Neutrophil (primary cell): ENCODE measurements around the gene HOXA11.

ENCODE experiments used
- H3K27ac ChIP-seq: fragments of 200-600 bp; sonication (generic); 2 replicates; pipeline ENCODE4 v1.5.1; 2016; ENCODE audit warnings: mild to moderate bottlenecking, moderate library complexity
- H3K27me3 ChIP-seq: fragments of 200-600 bp; sonication (generic); 2 replicates; pipeline ENCODE4 v1.6.0; 2016; ENCODE audit warnings: mild to moderate bottlenecking
- H3K36me3 ChIP-seq: fragments of 200-600 bp; sonication (generic); 2 replicates; pipeline ENCODE4 v1.5.1; 2017
- H3K4me1 ChIP-seq, 2 experiments: fragments of 200-600 bp in 1 of 2; sonication (generic) in 1 of 2; 1 replicate in 1 of 2; 2 replicates in 1 of 2; pipeline versions ENCODE4 v1.5.1 to v1.6.1; 2013 to 2016; ENCODE audit warnings: low read depth in 1 of 2, low read length in 1 of 2, mild to moderate bottlenecking in 1 of 2, moderate library complexity in 1 of 2; ENCODE audit not compliant: control insufficient read depth in 1 of 2, insufficient read depth in 1 of 2
- H3K4me3 ChIP-seq, 2 experiments: fragments of 200-600 bp in 1 of 2; sonication (generic) in 1 of 2; 1 replicate in 1 of 2; 2 replicates in 1 of 2; pipeline ENCODE4 v1.5.1; 2013 to 2016; ENCODE audit warnings: low read depth in 1 of 2, low read length in 1 of 2, mild to moderate bottlenecking in 1 of 2, moderate library complexity in 1 of 2
- H3K9me3 ChIP-seq: fragments of 200-600 bp; sonication (generic); 2 replicates; pipeline ENCODE4 v1.5.1; 2016
- TF ChIP-seq, protein P1 (sequence below): fragments of 200-600 bp; sonication (generic); IDR thresholded peaks from 2 replicates; pipeline ENCODE4 v1.5.1; 2016; ENCODE audit warnings: antibody characterized with exemption

Gene HOXA11

DNA sequence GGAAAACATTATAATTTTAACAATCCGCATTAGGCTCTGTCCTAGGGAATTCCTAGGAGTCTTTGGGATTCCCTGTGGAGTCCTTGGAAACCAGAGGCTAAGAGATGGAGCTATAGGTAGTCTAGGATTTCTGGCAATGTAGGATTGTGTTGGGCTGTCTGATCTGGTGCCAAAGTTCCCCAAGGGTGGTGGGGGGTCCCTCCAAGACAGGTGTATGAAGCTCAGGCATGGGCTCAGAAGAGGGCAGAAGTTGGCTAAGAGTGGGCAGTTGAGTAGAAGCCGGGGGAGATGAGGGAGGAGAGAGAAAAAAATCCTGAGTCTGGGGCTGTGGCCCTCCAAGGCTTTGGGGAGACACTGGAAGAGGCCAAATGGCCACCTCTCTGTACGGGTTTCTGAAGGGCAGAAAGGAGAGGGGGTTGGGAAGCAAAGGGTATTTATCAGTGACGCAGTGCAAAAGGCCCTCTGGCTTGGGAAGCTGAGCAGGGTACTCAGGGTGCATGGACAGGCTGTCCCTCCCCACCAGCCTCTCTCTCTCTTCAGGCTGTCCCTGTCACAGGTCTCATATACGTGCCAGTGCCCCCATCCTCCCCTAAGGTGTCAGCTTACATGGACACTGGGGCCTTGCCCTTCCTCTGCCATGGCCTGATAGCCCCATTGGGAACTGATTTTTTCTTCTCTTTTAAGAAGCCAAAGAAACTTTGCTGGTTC, 38.4 kb downstream of the HOXA11 start:
- TF ChIP-seq, protein P1, sequence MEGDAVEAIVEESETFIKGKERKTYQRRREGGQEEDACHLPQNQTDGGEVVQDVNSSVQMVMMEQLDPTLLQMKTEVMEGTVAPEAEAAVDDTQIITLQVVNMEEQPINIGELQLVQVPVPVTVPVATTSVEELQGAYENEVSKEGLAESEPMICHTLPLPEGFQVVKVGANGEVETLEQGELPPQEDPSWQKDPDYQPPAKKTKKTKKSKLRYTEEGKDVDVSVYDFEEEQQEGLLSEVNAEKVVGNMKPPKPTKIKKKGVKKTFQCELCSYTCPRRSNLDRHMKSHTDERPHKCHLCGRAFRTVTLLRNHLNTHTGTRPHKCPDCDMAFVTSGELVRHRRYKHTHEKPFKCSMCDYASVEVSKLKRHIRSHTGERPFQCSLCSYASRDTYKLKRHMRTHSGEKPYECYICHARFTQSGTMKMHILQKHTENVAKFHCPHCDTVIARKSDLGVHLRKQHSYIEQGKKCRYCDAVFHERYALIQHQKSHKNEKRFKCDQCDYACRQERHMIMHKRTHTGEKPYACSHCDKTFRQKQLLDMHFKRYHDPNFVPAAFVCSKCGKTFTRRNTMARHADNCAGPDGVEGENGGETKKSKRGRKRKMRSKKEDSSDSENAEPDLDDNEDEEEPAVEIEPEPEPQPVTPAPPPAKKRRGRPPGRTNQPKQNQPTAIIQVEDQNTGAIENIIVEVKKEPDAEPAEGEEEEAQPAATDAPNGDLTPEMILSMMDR: no peak
- no peaks in the 10 kb centered on the region for H3K36me3 ChIP-seq
- no peaks in the 10 kb centered on the region for H3K9me3 ChIP-seq
- peaks cover 24 to 28% of the 10 kb centered on the region in 2 experiments for H3K4me1 ChIP-seq
- no peak overlapping the region for H3K27ac ChIP-seq
- H3K27me3 ChIP-seq: peaks cover 94% of the 10 kb centered on the region
- no peak overlapping the region for H3K4me3 ChIP-seq

GRCh38 chr7:27145914-27146412, 39.1 kb downstream of the HOXA11 start:
- Histone ChIP-seq H3K9me3 (no peaks in the 10 kb centered on the region), H3K4me3 (no peak overlapping the region), H3K36me3 (no peaks in the 10 kb centered on the region), H3K4me1 (peaks cover 17 to 21% of the 10 kb centered on the region in 2 experiments), H3K27me3 (peaks cover 89% of the 10 kb centered on the region), H3K27ac (no peak overlapping the region)
- TF ChIP-seq, protein P1: no peak

DNA sequence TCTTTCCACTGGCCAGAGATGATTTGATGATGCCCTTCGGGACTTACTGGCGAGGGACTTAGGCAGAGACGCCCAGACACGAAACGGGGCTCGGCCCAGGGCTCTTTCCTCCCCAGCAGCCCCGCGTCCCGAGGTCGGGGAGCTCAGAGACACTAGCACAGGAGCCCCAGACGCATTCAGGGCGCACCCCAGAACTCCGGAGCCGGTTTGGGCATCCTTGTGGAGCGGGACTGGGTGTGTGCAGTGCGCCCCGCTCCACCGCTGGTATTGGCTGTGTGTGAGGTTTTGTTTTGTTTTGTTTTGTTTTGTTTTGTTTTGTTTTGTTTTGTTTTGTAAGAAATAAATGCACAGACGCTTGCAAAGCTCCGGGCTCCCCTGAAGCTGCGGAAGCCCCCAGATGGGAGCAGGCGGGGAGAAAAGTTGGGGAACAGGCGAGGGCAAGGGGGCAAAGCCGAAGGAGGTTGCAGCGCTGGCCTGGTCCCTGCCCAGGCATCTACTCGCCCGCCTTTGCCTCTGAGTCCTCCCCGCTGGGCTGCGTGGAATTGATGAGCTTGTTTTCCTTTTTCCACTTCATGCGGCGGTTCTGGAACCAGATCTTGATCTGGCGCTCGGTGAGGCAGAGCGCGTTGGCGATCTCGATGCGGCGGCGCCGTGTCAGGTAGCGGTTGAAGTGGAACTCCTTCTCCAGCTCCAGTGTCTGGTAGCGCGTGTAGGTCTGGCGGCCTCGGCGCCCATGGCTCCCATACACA, 39.7 kb downstream of the HOXA11 start:
- H3K27me3 ChIP-seq: peaks cover 82% of the 10 kb centered on the region
- no peak overlapping the region for H3K4me3 ChIP-seq
- H3K4me1 ChIP-seq: peaks cover 10 to 15% of the 10 kb centered on the region in 2 experiments
- no peaks in the 10 kb centered on the region for H3K36me3 ChIP-seq
- no peaks in the 10 kb centered on the region for H3K9me3 ChIP-seq
- TF ChIP-seq, protein P1: no peak
- no peak overlapping the region for H3K27ac ChIP-seq

GRCh38 chr7:27144781-27145164, 40.3 kb downstream of the HOXA11 start:
- H3K4me3 ChIP-seq: no peak overlapping the region
- TF ChIP-seq, protein P1: no peak
- H3K9me3 ChIP-seq: no peaks in the 10 kb centered on the region
- H3K27me3 ChIP-seq: peaks cover 78% of the 10 kb centered on the region
- no peaks in the 10 kb centered on the region for H3K36me3 ChIP-seq
- peaks cover 9 to 12% of the 10 kb centered on the region in 2 experiments for H3K4me1 ChIP-seq
- no peak overlapping the region for H3K27ac ChIP-seq

DNA sequence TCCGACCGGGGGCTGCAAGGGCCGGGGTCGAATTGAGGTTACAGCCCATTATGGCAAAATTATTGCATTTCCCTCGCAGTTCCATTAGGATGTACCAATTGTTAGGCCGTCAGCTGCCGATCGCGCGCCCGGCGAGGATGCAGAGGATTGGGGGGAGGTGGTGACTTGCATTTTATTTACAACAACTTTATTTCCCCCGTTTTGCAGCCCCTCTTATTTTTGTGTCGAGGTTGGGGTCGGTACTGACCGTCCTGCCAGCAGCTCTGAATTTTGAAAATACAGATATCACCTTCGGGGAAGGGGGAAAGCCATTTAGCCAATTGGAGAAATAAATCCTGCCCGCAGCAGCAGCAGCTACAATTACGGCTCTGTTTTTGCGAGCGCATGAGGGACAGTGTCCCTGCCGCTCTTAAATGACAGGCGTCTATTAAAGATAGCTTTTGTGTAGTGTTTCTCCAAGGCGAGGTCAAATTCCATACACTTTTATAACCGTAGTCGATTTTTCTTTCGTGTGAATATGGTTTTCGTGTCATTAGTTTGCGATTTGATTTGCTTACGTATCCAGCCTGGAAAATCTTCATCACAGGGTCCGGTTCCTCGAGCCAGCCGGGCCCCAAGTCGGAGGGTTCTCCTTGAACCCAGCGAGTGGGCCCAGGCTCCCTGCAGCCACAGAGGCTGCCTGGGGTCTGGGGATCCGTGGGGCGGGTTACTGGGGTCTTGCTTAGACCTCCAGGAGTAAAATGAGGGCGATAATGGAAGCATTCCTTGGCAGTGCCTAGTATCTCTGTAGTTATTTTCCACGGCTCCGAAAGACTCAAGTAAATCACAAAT, 40.9 kb downstream of the HOXA11 start:
- Histone ChIP-seq H3K27me3 (peaks cover 78% of the 10 kb centered on the region), H3K4me1 (peaks cover 9 to 12% of the 10 kb centered on the region in 2 experiments), H3K9me3 (no peaks in the 10 kb centered on the region), H3K36me3 (no peaks in the 10 kb centered on the region), H3K4me3 (no peak overlapping the region), H3K27ac (no peak overlapping the region)
- TF ChIP-seq, protein P1: no peak
